Activated gamma-delta T cell (primary cell): ENCODE data around the gene STX1A.

Source experiments
- DNase-seq: peaks from one replicate; lab custom pipeline; 2025; lab: John Stamatoyannopoulos, UW
- total RNA-seq, 2 donors: gene quantifications; one replicate each; lab custom pipeline; 2026; lab: John Stamatoyannopoulos, UW

STX1A gene
- 5.0 to 5.4 reads per million in 2 donors for total RNA-seq

DNA sequence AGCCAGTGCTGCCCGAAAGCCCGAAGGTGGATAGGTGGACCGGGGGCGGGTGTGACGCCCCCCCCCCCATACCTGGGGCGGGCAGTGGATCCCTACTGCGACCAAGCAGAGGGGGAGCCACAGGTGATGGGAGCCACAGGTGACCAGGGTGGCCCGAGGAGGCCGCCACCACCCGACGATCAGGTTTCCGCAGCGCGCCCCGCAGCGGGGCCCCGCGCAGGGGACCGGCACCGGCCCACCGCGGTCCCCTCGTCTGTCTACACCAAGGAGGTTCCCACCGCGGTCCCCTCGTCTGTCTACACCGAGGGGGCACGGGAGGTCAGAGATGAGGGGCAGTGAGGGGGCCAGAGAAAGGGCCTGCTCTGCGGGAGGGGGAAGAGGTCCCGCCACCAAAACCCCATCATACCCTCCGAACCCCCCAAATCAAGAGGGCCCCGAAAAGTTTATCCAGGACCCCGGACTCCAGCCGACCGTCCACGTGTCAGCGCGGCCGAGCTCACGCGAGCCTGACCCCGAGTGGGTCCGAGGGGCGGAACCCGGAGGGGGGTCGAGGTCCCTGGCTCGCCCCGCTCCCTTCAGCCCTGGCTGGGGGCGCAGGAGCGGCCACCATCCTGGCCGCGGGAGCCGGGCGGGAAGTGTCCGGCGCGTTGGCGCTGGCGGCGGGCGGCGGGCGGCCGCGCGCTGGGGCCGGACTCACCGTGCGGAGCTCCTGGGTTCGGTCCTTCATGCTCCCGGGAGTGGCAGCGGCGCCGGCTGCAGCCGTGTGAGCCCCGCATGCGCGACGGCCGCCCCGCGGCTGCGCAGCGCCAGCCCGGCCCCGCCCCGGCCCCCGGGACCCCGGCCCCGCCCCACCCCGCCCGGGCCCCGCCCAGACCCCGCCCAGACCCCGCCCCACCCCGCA lies at the start of gene STX1A:
STX1A (minus strand) TSS at position 765 of the 901 bp plus-strand sequence; CDS start at position 727, 38 bp downstream.
- peak; percentile 56 for DNase-seq

- no peak for DNase-seq
These were observed 49.4 kb upstream of the STX1A start for GRCh38 chr7:73768641-73769480.

GRCh38 chr7:73766556-73767229 lies 47.2 kb upstream of the STX1A start:
- DNase-seq = no peak

DNA sequence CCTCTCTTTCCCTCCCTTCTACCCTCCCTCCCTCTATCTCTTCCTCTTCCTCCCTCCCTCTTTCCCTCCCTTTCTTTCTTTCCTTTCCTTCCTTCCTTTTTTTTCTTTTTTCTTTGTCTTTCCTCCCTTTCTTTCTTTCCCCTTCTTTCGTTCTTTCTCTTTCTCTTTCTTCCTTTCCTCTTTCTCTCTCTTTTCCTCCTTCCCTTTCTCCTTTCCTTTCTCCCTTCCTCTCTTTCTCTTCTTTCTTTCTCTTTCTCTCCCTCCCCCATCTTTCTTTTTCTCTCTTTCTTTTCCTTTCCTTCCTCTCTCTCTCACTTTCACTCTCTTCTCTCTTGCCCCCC lies 43.2 kb upstream of the STX1A start:
- DNase-seq = no peak

DNA sequence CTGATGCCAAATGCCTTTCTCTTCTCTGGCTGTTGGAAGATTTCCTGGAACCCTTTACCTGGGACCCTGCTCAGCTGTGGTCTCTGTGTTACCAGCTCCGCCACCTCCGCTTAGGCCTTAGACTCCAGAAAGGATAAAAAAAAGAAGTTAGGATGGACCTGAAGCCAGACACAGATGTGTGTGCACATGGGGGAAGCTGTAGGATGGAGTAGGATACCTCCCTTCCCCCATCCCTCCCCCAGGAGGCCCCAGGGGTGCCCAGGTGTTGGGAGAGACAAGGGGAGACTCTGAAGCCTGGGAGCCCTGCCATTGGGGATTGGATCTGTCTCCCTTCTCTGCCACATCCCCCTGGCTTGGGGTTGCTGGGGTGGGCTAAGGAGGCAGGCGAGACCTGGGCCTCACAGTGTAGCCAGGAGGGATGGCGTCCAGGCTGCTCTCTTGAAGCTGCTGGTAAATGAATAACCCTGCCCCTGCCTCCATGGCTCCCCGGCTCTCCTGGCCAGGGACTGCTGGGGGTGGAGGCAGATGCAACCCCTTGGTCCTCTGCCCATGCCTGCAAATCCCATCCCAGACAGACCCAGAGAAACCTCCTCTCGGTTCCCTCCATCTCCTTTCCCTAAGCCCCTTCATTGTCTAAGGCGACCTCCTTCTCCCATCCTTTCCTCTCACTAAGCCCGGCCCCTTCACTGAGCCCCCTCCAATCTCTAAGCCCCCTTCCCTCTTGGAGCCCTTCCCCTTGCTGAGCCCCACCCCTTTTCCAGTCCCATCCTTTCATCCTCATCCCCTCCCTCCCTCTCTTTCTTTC lies 42.6 kb upstream of the STX1A start:
- DNase-seq = no peak

DNA sequence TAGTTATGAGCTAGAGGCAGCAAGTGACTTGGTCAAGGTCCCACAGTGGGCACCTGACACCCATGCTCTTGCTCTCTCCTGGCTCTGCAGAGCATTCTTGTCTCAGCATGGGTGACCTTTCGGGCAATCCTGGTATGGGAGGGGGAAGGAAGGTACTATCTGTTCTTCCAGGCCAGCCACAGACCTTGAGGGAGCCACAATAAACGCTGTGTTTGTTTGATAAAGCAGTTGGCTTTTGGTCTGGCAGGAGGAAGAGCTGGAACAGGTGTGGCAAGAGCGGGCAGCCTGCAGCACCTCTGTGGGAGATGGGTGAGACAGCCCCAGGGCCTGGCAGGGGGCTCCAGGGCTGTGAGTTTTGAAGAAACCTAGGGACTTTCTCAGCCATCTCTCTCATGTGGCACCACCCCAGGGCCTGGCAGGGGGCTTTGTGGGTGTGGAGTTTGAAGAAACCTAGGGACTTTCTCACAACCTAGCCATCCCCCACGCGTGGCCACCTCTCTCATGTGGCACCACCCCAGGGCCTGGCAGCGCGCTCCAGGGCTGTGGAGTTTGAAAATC lies 39.2 kb upstream of the STX1A start:
- DNase-seq = no peak

GRCh38 chr7:73749931-73750776 lies 30.7 kb upstream of the STX1A start:
- no peak for DNase-seq

GRCh38 chr7:73746378-73746777 lies 26.9 kb upstream of the STX1A start:
- DNase-seq = no peak

GRCh38 chr7:73742753-73743641 lies 23.5 kb upstream of the STX1A start:
- DNase-seq = no peak

- no peak for DNase-seq
These were observed 22.9 kb upstream of the STX1A start for GRCh38 chr7:73742338-73742752.

DNA sequence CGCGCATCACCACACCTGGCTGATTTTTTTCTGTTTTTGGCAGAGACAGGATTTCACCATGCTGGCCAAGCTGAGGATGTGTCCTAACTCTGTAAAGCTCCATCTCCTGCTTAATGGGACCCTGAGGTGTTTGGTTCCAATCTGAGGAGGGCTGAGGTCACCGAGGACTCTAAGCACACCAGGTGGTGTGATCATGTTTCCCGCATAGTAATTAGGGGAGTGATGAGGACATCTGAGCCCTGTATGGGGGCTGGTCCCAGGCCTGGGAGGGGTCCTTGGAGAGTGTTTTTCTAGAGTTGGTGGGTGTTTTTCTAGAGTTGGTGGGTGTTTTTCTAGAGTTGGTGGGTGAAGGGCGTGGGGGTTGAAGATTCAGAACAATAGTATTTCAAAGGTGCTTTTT lies 22.1 kb upstream of the STX1A start:
- no peak for DNase-seq

DNA sequence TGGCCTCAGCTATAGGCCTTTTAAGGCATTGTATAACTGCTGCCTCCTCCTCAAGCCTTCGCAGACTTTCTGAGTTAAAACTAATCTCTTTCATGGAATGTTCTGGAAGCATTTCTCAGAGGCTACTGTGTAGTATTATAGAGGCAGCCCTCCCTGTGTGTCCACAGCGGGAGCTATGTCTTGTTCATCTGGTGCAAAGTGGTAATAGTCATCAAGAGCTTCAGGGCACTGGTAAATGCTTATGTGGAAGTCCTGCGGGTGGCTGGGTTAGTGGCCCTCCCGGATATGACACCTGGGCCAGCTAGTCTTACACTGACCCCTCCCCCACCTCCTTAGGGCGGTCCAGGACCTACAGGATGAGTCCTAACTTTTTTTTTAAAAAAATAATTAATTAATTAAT lies 21.3 kb upstream of the STX1A start:
- no peak for DNase-seq

DNA sequence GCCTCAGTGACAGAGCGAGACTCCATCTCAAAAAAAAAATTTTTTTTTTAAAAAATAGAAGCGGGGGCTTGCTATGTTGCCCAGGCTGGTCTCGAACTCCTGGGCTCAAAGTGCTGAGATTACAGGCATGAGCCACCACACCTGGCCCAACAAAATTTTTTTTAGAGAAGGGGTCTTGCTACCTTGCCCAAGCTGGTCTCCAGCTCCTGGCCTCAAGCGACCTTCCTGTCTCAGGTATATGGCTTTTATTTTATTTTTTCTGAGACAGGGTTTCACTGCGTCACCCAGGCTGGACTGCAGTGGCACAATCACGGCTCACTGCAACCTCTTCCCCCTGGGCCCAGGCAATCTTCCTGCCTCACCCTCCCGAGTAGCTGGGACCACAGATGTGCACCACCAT lies 20.7 kb upstream of the STX1A start:
- DNase-seq = no peak

- DNase-seq = no peak
These were observed 19.9 kb upstream of the STX1A start for GRCh38 chr7:73739387-73739767.

GRCh38 chr7:73738612-73739386 lies 19.3 kb upstream of the STX1A start, which contains the start of gene ABHD11:
TSS of gene ABHD11 (minus strand) at chr7:73738802. CDS start at chr7:73738770, 32 bp downstream.
- peak; percentile 91 for DNase-seq

DNA sequence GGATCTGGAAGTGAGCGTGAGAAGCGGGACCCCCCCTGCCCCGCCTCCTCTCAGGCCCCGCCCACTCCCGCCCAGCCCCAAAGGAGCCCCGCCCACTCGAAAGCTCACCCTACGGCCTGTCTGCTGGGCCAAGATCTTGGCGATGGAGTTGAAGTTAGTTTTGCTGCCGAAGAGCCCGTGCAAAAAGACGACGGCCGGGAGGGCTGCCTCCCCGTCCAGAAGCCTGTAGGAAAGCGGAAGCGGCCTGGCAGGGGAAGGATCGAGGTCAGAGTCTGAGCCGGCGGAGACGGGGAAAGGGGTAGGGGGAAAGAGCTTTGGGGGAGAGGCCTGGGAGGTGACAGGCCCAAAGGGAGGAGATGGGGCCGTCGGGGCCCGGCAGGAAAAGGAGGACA lies 18.7 kb upstream of the STX1A start:
- DNase-seq = peak; percentile 33

GRCh38 chr7:73737491-73738219 lies 18.2 kb upstream of the STX1A start:
- DNase-seq = no peak

DNA sequence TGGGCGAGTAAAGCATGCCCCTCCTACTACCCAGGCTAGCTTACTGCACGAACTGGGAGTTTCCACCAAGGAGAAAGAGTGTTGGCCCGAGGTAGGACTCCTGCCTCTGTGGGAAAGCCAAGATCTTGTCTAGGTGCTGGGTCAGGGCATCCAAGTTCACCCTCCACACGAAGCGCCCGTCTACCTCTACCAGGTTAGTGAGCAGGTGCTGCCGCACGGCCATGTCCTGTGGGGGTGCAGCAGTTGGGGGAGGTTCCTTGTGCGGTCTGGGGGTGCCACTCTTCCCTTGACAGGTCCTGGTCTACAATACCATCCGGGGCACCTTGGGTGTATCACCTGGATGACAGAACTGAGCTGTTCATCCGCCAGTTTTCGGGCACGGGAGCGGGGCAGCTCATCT lies 17.4 kb upstream of the STX1A start:
- no peak for DNase-seq
